ENCODE results near the gene EFCC1. TPM values are rescaled to one million over a fixed set of nuclear protein-coding genes. Genes with fewer than 3 reads are reported as not detected.

EFCC1 gene
- total RNA-seq, 1 experiment from 2014 or later = not detected

- TF ChIP-seq CTCF (conservative IDR thresholded peaks at IDR 0.05; ENCODE audit: low read depth, low read length) (no peak), EZH2 (IDR thresholded peaks at IDR 0.05; ENCODE audit: borderline replicate concordance, low read depth, low read length, poor library complexity, severe bottlenecking) (no peak)
- no peak overlapping the region for H3K4me3 ChIP-seq (ENCODE audit: low read depth, low read length, poor library complexity, severe bottlenecking)
- H3K4me1 ChIP-seq (ENCODE audit: insufficient read depth, low read length, poor library complexity, severe bottlenecking) = no peaks in the 10 kb centered on the region
- intact Hi-C loops (cut with micrococcal nuclease; ENCODE audit: unreplicated experiment) = loop anchor here (10.0 kb wide), 1 partner anchor 120 kb away; no protein-coding TSS in a partner anchor
- CTCF ChIA-PET = no interaction called here
- BruUV-seq (replicated peaks) = no TSS peak
- DNase-seq (ENCODE audit: low spot score) = no peak
- POLR2A ChIA-PET (ENCODE audit: low non-redundant PET) = no interaction called here
- no peak overlapping the region for H3K27ac ChIP-seq (ENCODE audit: low read depth, low read length, poor library complexity, severe bottlenecking)
- H3K27me3 ChIP-seq (replicated peaks; ENCODE audit: insufficient read depth, low read depth, low read length, poor library complexity) = no peaks in the 10 kb centered on the region
- H3K36me3 ChIP-seq (ENCODE audit: insufficient read depth, low read length, poor library complexity, severe bottlenecking) = no peaks in the 10 kb centered on the region
- H3K9me3 ChIP-seq (ENCODE audit: low read depth, low read length, poor library complexity, severe bottlenecking) = no peaks in the 10 kb centered on the region
Measured at GRCh38 chr3:128975276-128975675, 25.8 kb upstream of the EFCC1 start.

- H3K36me3 ChIP-seq (ENCODE audit: insufficient read depth, low read length, poor library complexity, severe bottlenecking) = no peaks in the 10 kb centered on the region
- BruUV-seq (replicated peaks) = no TSS peak
Measured at GRCh38 chr3:128983293-128984069, 17.6 kb upstream of the EFCC1 start.

GRCh38 chr3:128984596-128984995, 16.5 kb upstream of the EFCC1 start:
- CTCF ChIA-PET = no interaction called here
- no peaks in the 10 kb centered on the region for H3K9me3 ChIP-seq (ENCODE audit: low read depth, low read length, poor library complexity, severe bottlenecking)
- no peak overlapping the region for H3K27ac ChIP-seq (ENCODE audit: low read depth, low read length, poor library complexity, severe bottlenecking)
- H3K27me3 ChIP-seq (replicated peaks; ENCODE audit: insufficient read depth, low read depth, low read length, poor library complexity) = no peaks in the 10 kb centered on the region
- no peaks in the 10 kb centered on the region for H3K4me1 ChIP-seq (ENCODE audit: insufficient read depth, low read length, poor library complexity, severe bottlenecking)
- POLR2A ChIA-PET (ENCODE audit: low non-redundant PET) = no interaction called here
- BruUV-seq (replicated peaks) = no TSS peak
- no peak for DNase-seq (ENCODE audit: low spot score)
- H3K4me3 ChIP-seq (ENCODE audit: low read depth, low read length, poor library complexity, severe bottlenecking) = no peak overlapping the region
- TF ChIP-seq CTCF (conservative IDR thresholded peaks at IDR 0.05; ENCODE audit: low read depth, low read length) = no peak
- TF ChIP-seq EZH2 (IDR thresholded peaks at IDR 0.05; ENCODE audit: borderline replicate concordance, low read depth, low read length, poor library complexity, severe bottlenecking) = no peak
- intact Hi-C loops (cut with micrococcal nuclease; ENCODE audit: unreplicated experiment) = no loop called here
- H3K36me3 ChIP-seq (ENCODE audit: insufficient read depth, low read length, poor library complexity, severe bottlenecking) = no peaks in the 10 kb centered on the region

More at GRCh38 chr3:128983293-128984069, 17.6 kb upstream of the EFCC1 start:
- no peaks in the 10 kb centered on the region for H3K27me3 ChIP-seq (replicated peaks; ENCODE audit: insufficient read depth, low read depth, low read length, poor library complexity)
- intact Hi-C loops (cut with micrococcal nuclease; ENCODE audit: unreplicated experiment) = no loop called here
- no peaks in the 10 kb centered on the region for H3K4me1 ChIP-seq (ENCODE audit: insufficient read depth, low read length, poor library complexity, severe bottlenecking)
- H3K9me3 ChIP-seq (ENCODE audit: low read depth, low read length, poor library complexity, severe bottlenecking) = no peaks in the 10 kb centered on the region
- CTCF ChIA-PET = interaction anchor here (0.6 kb wide), 1 partner anchor 13 kb away, joined by 5 read pairs; no protein-coding TSS in a partner anchor
- H3K4me3 ChIP-seq (ENCODE audit: low read depth, low read length, poor library complexity, severe bottlenecking) = no peak overlapping the region
- POLR2A ChIA-PET (ENCODE audit: low non-redundant PET) = no interaction called here
- DNase-seq (ENCODE audit: low spot score) = no peak
- TF ChIP-seq CTCF (conservative IDR thresholded peaks at IDR 0.05; ENCODE audit: low read depth, low read length) = no peak
- TF ChIP-seq EZH2 (IDR thresholded peaks at IDR 0.05; ENCODE audit: borderline replicate concordance, low read depth, low read length, poor library complexity, severe bottlenecking) = no peak
- H3K27ac ChIP-seq (ENCODE audit: low read depth, low read length, poor library complexity, severe bottlenecking) = no peak overlapping the region
